A673 (cell line): ENCODE measurements around the gene ACTR6. TPM values are rescaled to one million over a fixed set of nuclear protein-coding genes. Genes with fewer than 3 reads are reported as not detected.

Source experiments
- BruUV-seq: library from RNA; stranded (reverse); fragments of 400-500 nt; replicated peaks from 2 replicates; lab custom pipeline; 2021; lab: Mats Ljungman, UMichigan
- CTCF ChIA-PET: fragments of 300-600 bp; sonication (Branson Sonifier 250); formaldehyde crosslinking; loops from one replicate; lab custom pipeline; 2022; ENCODE audit warnings: antibody characterized with exemption; lab: Charles Lee
- POLR2A ChIA-PET: fragments of 300-600 bp; sonication (Branson Sonifier 250); formaldehyde crosslinking; loops from one replicate; lab custom pipeline; 2022; ENCODE audit warnings: antibody characterized with exemption; ENCODE audit not compliant: low non-redundant PET; lab: Charles Lee
- DNase-seq: peaks from one replicate; pipeline ENCODE4 v3.0.0-alpha.2; 2015; ENCODE audit warnings: low spot score
- H3K27ac ChIP-seq: fragments of 200-600 bp; sonication (generic); 2 replicates; pipeline ENCODE4 v1.5.1; 2016; ENCODE audit warnings: mixed run types, low read depth, mild to moderate bottlenecking, mixed read lengths, antibody characterized with exemption, low read length; ENCODE audit not compliant: poor library complexity, severe bottlenecking
- H3K27me3 ChIP-seq: fragments of 200-600 bp; sonication (generic); replicated peaks from 2 replicates; pipeline ENCODE4 v1.6.1; 2017; ENCODE audit warnings: mixed run types, low read depth, mild to moderate bottlenecking, mixed read lengths, antibody characterized with exemption, low read length; ENCODE audit not compliant: insufficient read depth, poor library complexity
- H3K36me3 ChIP-seq: fragments of 200-600 bp; sonication (generic); 2 replicates; pipeline ENCODE4 v1.6.1; 2016; ENCODE audit warnings: mixed run types, mild to moderate bottlenecking, mixed read lengths, antibody characterized with exemption, low read length; ENCODE audit not compliant: insufficient read depth, poor library complexity, severe bottlenecking
- H3K4me1 ChIP-seq: fragments of 200-600 bp; sonication (generic); 2 replicates; pipeline ENCODE4 v1.6.1; 2017; ENCODE audit warnings: mixed run types, mild to moderate bottlenecking, mixed read lengths, antibody characterized with exemption, low read length; ENCODE audit not compliant: insufficient read depth, poor library complexity, severe bottlenecking
- H3K4me3 ChIP-seq: fragments of 200-600 bp; sonication (generic); 2 replicates; pipeline ENCODE4 v1.5.1; 2016; ENCODE audit warnings: low read depth, mixed run types, mild to moderate bottlenecking, mixed read lengths, low read length; ENCODE audit not compliant: poor library complexity, severe bottlenecking
- H3K9me3 ChIP-seq: fragments of 200-600 bp; sonication (generic); 2 replicates; pipeline ENCODE4 v1.6.1; 2016; ENCODE audit warnings: mixed run types, low read depth, mild to moderate bottlenecking, mixed read lengths, antibody characterized with exemption, low read length; ENCODE audit not compliant: poor library complexity, severe bottlenecking
- EZH2 ChIP-seq: fragments of 200-600 bp; sonication (generic); IDR thresholded peaks from 2 replicates; pipeline ENCODE4 v1.6.1; 2017; ENCODE audit warnings: borderline replicate concordance, low read depth, mild to moderate bottlenecking, mixed read lengths, antibody characterized with exemption, low read length; ENCODE audit not compliant: poor library complexity, severe bottlenecking
- intact Hi-C: fragments of 100-400 bp; cut with micrococcal nuclease; formaldehyde crosslinking; loops from one replicate; pipeline ENCODE4 v1.10.0; 2022; ENCODE audit not compliant: unreplicated experiment
- total RNA-seq: library from RNA; stranded (reverse); gene quantifications from 2 replicates; pipeline ENCODE4 v1.2.3, GENCODE V29; 2021
- TF ChIP-seq, protein P1 (sequence below): fragments of 300-800, 200-600 bp; sonication (generic); conservative IDR thresholded peaks from 2 replicates; pipeline ENCODE4 v1.5.1; 2017; ENCODE audit warnings: low read depth, mild to moderate bottlenecking, antibody characterized with exemption, low read length, moderate library complexity, mixed read lengths

Gene ACTR6
- total RNA-seq, 1 experiment from 2014 or later: 36.0 TPM

DNA sequence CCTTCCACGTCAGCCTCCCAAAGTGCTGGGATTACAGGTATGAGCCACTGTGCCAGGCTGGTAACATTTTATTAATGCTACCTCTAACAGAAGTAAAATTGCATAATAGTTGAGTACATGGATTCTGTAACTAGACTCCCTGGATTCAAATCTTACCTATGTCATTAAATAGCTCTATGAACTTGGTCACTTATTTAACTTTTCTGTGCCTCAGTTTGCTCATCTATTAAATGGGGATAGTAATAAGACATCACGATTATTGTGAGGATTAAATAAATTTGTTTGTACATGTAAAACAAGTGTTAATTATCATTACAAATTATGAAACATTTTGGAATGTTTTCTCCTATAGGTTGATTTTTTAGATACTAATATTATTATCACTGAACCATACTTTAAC, 6.7 kb downstream of the ACTR6 start:
- TF ChIP-seq, protein P1, sequence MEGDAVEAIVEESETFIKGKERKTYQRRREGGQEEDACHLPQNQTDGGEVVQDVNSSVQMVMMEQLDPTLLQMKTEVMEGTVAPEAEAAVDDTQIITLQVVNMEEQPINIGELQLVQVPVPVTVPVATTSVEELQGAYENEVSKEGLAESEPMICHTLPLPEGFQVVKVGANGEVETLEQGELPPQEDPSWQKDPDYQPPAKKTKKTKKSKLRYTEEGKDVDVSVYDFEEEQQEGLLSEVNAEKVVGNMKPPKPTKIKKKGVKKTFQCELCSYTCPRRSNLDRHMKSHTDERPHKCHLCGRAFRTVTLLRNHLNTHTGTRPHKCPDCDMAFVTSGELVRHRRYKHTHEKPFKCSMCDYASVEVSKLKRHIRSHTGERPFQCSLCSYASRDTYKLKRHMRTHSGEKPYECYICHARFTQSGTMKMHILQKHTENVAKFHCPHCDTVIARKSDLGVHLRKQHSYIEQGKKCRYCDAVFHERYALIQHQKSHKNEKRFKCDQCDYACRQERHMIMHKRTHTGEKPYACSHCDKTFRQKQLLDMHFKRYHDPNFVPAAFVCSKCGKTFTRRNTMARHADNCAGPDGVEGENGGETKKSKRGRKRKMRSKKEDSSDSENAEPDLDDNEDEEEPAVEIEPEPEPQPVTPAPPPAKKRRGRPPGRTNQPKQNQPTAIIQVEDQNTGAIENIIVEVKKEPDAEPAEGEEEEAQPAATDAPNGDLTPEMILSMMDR: no peak
- no peak for TF ChIP-seq EZH2
- Histone ChIP-seq H3K4me1 (no peaks in the 10 kb centered on the region), H3K27me3 (no peaks in the 10 kb centered on the region), H3K27ac (no peak overlapping the region), H3K9me3 (no peaks in the 10 kb centered on the region), H3K4me3 (no peak overlapping the region), H3K36me3 (peaks cover 49% of the 10 kb centered on the region)
- intact Hi-C loops: no loop called here
- ChIA-PET POLR2A (no interaction called here), CTCF (no interaction called here)
- BruUV-seq: no TSS peak
- DNase-seq: no peak

DNA sequence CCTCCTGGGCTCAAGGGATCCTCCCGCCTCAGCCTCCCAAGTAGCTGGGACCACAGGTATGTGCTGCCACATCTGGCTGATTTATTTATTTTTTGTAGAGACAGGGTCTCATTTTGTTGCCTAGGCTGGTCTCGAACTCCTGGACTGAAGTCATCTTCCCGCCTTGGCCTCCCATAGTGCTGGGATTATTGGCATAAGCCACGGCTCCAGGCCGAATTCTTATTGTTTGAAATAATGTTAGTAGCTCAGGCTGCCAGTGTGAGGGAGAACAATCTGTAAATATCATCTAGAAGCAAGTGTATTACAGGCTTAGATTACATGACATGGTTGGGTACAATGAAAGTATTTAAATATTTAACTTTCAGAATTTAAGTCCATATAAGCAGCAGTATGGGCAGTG, 8.2 kb downstream of the ACTR6 start:
- Histone ChIP-seq H3K27me3 (no peaks in the 10 kb centered on the region), H3K9me3 (no peaks in the 10 kb centered on the region), H3K4me3 (no peak overlapping the region), H3K27ac (no peak overlapping the region), H3K36me3 (peaks cover 59% of the 10 kb centered on the region), H3K4me1 (no peaks in the 10 kb centered on the region)
- ChIA-PET CTCF (interaction anchor here (0.6 kb wide), 1 partner anchor 123 kb away, joined by 7 read pairs; no protein-coding TSS in a partner anchor), POLR2A (no interaction called here)
- intact Hi-C loops: no loop called here
- BruUV-seq: no TSS peak
- no peak for DNase-seq
- TF ChIP-seq, protein P1: no peak
- no peak for TF ChIP-seq EZH2

DNA sequence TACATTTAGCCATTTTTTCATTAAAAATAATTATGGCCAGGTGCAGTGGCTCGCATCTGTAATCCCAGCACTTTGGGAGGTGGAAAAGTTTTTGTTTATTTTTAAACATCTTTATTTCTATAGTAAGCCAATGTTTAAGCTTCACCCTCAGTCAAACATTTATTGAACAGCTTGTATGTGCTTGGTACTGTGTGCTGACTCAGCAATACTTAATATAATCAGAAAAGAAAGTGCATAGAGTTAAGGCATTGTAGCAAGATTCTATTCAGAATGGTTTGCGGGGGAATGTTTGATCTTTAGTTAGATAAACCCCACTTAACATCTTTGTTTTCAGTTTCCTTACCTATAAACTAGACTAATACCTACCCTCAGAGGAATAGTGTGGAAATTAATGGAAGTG, 11.1 kb downstream of the ACTR6 start:
- ChIA-PET POLR2A (no interaction called here), CTCF (no interaction called here)
- Histone ChIP-seq H3K4me3 (no peak overlapping the region), H3K27ac (no peak overlapping the region), H3K4me1 (no peaks in the 10 kb centered on the region), H3K27me3 (no peaks in the 10 kb centered on the region), H3K9me3 (no peaks in the 10 kb centered on the region), H3K36me3 (peaks cover 72% of the 10 kb centered on the region)
- no peak for TF ChIP-seq EZH2
- TF ChIP-seq, protein P1: no peak
- no TSS peak for BruUV-seq
- intact Hi-C loops: no loop called here
- DNase-seq: no peak
